WTC11 (cell line): ENCODE measurements around the gene EEFSEC. TPM values are rescaled to one million over a fixed set of nuclear protein-coding genes. Genes with fewer than 3 reads are reported as not detected.

Experiments used
- ATAC-seq: fragments of 200-7000 bp; cut with Tn5 transposase; 2 replicates; pipeline ENCODE4 v1.10.0; 2021; ENCODE audit warnings: mild to moderate bottlenecking, moderate library complexity
- Bru-seq: library from RNA; stranded (reverse); fragments of 400-500 nt; gene quantifications from one replicate; lab custom pipeline; 2021; lab: Mats Ljungman, UMichigan
- CTCF ChIA-PET: fragments of 300-600 bp; sonication (Branson Sonifier 250); formaldehyde crosslinking; loops from one replicate; lab custom pipeline; 2021; ENCODE audit warnings: antibody characterized with exemption; lab: Charles Lee
- POLR2A ChIA-PET: fragments of 350-600 bp; sonication (Branson Sonifier 250); formaldehyde crosslinking; loops from one replicate; lab custom pipeline; 2021; ENCODE audit warnings: antibody characterized with exemption; lab: Charles Lee
- DNase-seq: peaks from one replicate; pipeline ENCODE4 v3.0.0; 2021; ENCODE audit warnings: low spot score
- H3K27ac Mint-ChIP-seq: 2 replicates; pipeline ENCODE4 v1.8.0; 2021; ENCODE audit warnings: mixed read lengths
- H3K27me3 Mint-ChIP-seq: 2 replicates; pipeline ENCODE4 v1.8.0; 2021; ENCODE audit warnings: low read depth, mild to moderate bottlenecking, moderate library complexity, mixed read lengths
- H3K36me3 Mint-ChIP-seq: 2 replicates; pipeline ENCODE4 v1.8.0; 2021; ENCODE audit warnings: mixed read lengths
- H3K4me1 Mint-ChIP-seq: 2 replicates; pipeline ENCODE4 v1.8.0; 2022; ENCODE audit warnings: mixed read lengths
- H3K4me3 Mint-ChIP-seq: 2 replicates; pipeline ENCODE4 v1.8.0; 2021; ENCODE audit warnings: mild to moderate bottlenecking, moderate library complexity, mixed read lengths
- H3K9me3 Mint-ChIP-seq: 2 replicates; pipeline ENCODE4 v1.8.0; 2021; ENCODE audit warnings: mixed read lengths
- CREM ChIP-seq: sonication (generic); formaldehyde crosslinking; IDR thresholded peaks from 2 replicates; pipeline ENCODE4 v1.8.1; 2022; ENCODE audit warnings: mild to moderate bottlenecking, missing genetic modification reagents, moderate library complexity
- ESRRA ChIP-seq: sonication (generic); formaldehyde crosslinking; IDR thresholded peaks from 2 replicates; pipeline ENCODE4 v1.8.1; 2022; ENCODE audit warnings: mild to moderate bottlenecking, missing genetic modification reagents, borderline replicate concordance
- FOXP1 ChIP-seq: sonication (generic); formaldehyde crosslinking; IDR thresholded peaks from 2 replicates; pipeline ENCODE4 v1.8.0; 2022; ENCODE audit warnings: missing genetic modification reagents, mild to moderate bottlenecking, moderate library complexity, borderline replicate concordance
- GRHL2 ChIP-seq: fragments of 250-450 bp; sonication (Bioruptor Pico); IDR thresholded peaks from 2 replicates; pipeline ENCODE4 v1.8.0; 2022; ENCODE audit warnings: mild to moderate bottlenecking, moderate library complexity; ENCODE audit not compliant: insufficient replicate concordance, severe bottlenecking
- MXD4 ChIP-seq: fragments of 250-450 bp; sonication (Bioruptor Pico); IDR thresholded peaks from 2 replicates; pipeline ENCODE4 v1.8.0; 2021; ENCODE audit warnings: mild to moderate bottlenecking, moderate library complexity, borderline replicate concordance
- NR3C1 ChIP-seq: sonication (generic); formaldehyde crosslinking; conservative IDR thresholded peaks from 2 replicates; pipeline ENCODE4 v1.8.1; 2023; ENCODE audit warnings: low read depth, mild to moderate bottlenecking, missing genetic modification reagents
- PRRX2 ChIP-seq: fragments of 250-450 bp; sonication (Bioruptor Pico); IDR thresholded peaks from 2 replicates; pipeline ENCODE4 v1.8.0; 2021; ENCODE audit warnings: mild to moderate bottlenecking
- TEAD1 ChIP-seq: sonication (generic); formaldehyde crosslinking; IDR thresholded peaks from 2 replicates; pipeline ENCODE4 v1.8.0; 2022; ENCODE audit warnings: mild to moderate bottlenecking, missing genetic modification reagents
- ZBTB21 ChIP-seq: sonication (generic); formaldehyde crosslinking; IDR thresholded peaks from 2 replicates; pipeline ENCODE4 v1.8.1; 2023; ENCODE audit warnings: mild to moderate bottlenecking, missing genetic modification reagents, borderline replicate concordance
- ZNF219 ChIP-seq: sonication (generic); formaldehyde crosslinking; IDR thresholded peaks from 2 replicates; pipeline ENCODE4 v1.8.0; 2023; ENCODE audit warnings: missing genetic modification reagents, mild to moderate bottlenecking, borderline replicate concordance
- ZNF263 ChIP-seq: sonication (generic); formaldehyde crosslinking; IDR thresholded peaks from 2 replicates; pipeline ENCODE4 v1.8.1; 2022; ENCODE audit warnings: low read depth, mild to moderate bottlenecking, moderate library complexity, missing genetic modification reagents
- ZNF671 ChIP-seq: fragments of 250-450 bp; sonication (Bioruptor Pico); IDR thresholded peaks from 2 replicates; pipeline ENCODE4 v1.8.0; 2021; ENCODE audit warnings: mild to moderate bottlenecking
- long read RNA-seq, 3 experiments: library from RNA in 1 of 3; library from capped mRNA in 1 of 3; library from polyadenylated mRNA in 1 of 3; unstranded in 2 of 3; stranded (forward) in 1 of 3; transcript quantifications; one replicate each; pipeline ENCODE4 v2.0.0, GENCODE V29; 2021
- total RNA-seq: library from RNA; stranded (reverse); gene quantifications from 3 replicates; pipeline ENCODE4 v1.2.3, GENCODE V29; 2021
- TF ChIP-seq, protein P1 (sequence below): fragments of 250-450 bp; sonication (Bioruptor Pico); IDR thresholded peaks from 2 replicates; pipeline ENCODE4 v1.9.0; 2021; ENCODE audit warnings: mild to moderate bottlenecking
- TF ChIP-seq, protein P2 (sequence below): sonication (generic); formaldehyde crosslinking; IDR thresholded peaks from 2 replicates; pipeline ENCODE4 v1.8.0; 2022; ENCODE audit warnings: mild to moderate bottlenecking, missing genetic modification reagents
- TF ChIP-seq, protein P3 (sequence below): fragments of 250-450 bp; sonication (Bioruptor Pico); IDR thresholded peaks from 2 replicates; pipeline ENCODE4 v1.8.0; 2021; ENCODE audit warnings: mild to moderate bottlenecking
- TF ChIP-seq, protein P4 (sequence below): sonication (generic); formaldehyde crosslinking; IDR thresholded peaks from 2 replicates; pipeline ENCODE4 v1.8.1; 2022; ENCODE audit warnings: low read depth, mild to moderate bottlenecking, moderate library complexity, missing genetic modification reagents, borderline replicate concordance
- TF ChIP-seq, protein P5 (sequence below): fragments of 250-450 bp; sonication (Bioruptor Pico); IDR thresholded peaks from 2 replicates; pipeline ENCODE4 v1.9.0; 2021; ENCODE audit warnings: moderate library complexity, mild to moderate bottlenecking, inconsistent platforms, borderline replicate concordance
- TF ChIP-seq, protein P6 (sequence below): sonication (generic); formaldehyde crosslinking; IDR thresholded peaks from 2 replicates; pipeline ENCODE4 v1.8.1; 2023; ENCODE audit warnings: mild to moderate bottlenecking, missing genetic modification reagents
- TF ChIP-seq, protein P7 (sequence below): sonication (generic); formaldehyde crosslinking; IDR thresholded peaks from 2 replicates; pipeline ENCODE4 v1.8.1; 2022; ENCODE audit warnings: low read depth, missing genetic modification reagents, borderline replicate concordance

Gene EEFSEC, protein sequence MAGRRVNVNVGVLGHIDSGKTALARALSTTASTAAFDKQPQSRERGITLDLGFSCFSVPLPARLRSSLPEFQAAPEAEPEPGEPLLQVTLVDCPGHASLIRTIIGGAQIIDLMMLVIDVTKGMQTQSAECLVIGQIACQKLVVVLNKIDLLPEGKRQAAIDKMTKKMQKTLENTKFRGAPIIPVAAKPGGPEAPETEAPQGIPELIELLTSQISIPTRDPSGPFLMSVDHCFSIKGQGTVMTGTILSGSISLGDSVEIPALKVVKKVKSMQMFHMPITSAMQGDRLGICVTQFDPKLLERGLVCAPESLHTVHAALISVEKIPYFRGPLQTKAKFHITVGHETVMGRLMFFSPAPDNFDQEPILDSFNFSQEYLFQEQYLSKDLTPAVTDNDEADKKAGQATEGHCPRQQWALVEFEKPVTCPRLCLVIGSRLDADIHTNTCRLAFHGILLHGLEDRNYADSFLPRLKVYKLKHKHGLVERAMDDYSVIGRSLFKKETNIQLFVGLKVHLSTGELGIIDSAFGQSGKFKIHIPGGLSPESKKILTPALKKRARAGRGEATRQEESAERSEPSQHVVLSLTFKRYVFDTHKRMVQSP
- total RNA-seq (13.7 to 16.9 TPM (median 16.1 TPM) in 3 replicates), Bru-seq, nascent RNA (percentile 66 among the genes with signal in this experiment)
- long read RNA-seq, experiment 1, transcript EEFSEC-201 (7 exons, 2,232 nt): major isoform, 86 of 129 reads
- long read RNA-seq, experiment 1, partial matches to known transcripts: 3 of 129 reads
- long read RNA-seq, experiment 1, other reads (novel, unspliced or antisense): 38 of 129 reads
- long read RNA-seq, experiment 2, transcript EEFSEC-201 (7 exons, 2,232 nt): major isoform, 11 of 34 reads
- long read RNA-seq, experiment 2, partial matches to known transcripts: 11 of 34 reads
- long read RNA-seq, experiment 2, other reads (novel, unspliced or antisense): 12 of 34 reads
- long read RNA-seq, experiment 3, transcript EEFSEC-201 (7 exons, 2,232 nt): major isoform, 5 of 7 reads
- long read RNA-seq, experiment 3, partial matches to known transcripts: 0 of 7 reads
- long read RNA-seq, experiment 3, other reads (novel, unspliced or antisense): 2 of 7 reads

DNA sequence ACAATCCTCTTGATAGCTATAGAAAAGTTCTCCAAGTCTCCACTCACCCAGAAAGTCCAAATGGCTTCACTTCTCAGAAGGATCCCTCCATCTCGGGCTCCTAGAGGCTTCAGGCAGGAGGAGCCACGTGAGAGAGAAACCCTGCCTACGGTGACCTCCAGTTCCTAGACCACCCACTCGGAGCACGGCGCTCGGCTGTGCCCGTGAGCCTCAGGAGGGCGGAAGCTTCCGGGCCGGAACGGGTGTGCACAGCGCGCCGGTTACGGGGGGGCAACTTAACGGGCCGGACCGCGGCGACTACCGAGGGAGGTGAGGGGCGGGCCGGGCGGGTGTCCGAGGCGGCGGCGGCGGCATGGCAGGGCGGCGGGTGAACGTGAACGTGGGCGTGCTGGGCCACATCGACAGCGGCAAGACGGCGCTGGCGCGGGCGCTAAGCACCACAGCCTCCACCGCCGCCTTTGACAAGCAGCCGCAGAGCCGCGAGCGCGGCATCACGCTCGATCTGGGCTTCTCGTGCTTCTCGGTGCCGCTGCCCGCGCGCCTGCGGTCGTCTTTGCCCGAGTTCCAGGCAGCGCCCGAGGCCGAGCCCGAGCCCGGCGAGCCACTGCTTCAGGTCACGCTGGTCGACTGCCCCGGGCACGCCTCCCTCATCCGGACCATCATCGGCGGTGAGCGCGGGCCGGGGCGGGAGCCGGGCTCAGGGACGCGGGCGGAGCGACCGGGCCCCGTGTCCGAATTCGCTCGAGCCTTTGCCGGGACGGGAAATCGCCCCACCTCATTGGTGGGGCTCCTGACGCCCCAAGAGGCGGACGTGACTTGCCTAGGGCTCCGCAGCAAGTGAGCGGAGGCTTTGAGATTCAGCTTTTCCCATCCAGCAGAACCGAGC is at the start of gene EEFSEC:
TSS of gene EEFSEC (plus strand) at position 326 of the 886 bp plus-strand sequence. CDS start at position 353, 27 bp downstream.
- ChIA-PET CTCF (interaction anchor here (1.0 to 1.7 kb wide), 7 partner anchors 17 to 169 kb away, joined by 3 to 5 read pairs (median 4); partner anchors contain the start of gene RUVBL1), POLR2A (interaction anchor here (0.6 to 1.1 kb wide), 5 partner anchors 30 to 495 kb away, joined by 3 to 5 read pairs (median 4); partner anchors contain the start of gene RUVBL1)
- Mint-ChIP-seq H3K27me3 (peaks cover 10% of the 10 kb centered on the region), H3K36me3 (peaks cover 28% of the 10 kb centered on the region), H3K27ac (peak within 1 kb of the TSS; percentile 94), H3K9me3 (peaks cover 21% of the 10 kb centered on the region), H3K4me1 (0 out of 2 replicates have a peak, but pooled peaks cover 3% of the 10 kb centered on the region), H3K4me3 (peak within 1 kb of the TSS; percentile 81)
- peak; percentile 92 for ATAC-seq
- peak; percentile 83 for DNase-seq
- TF ChIP-seq ZBTB21 (0 out of 2 replicates have a peak, but pooled peaks have one; percentile 54), FOXP1 (peak; percentile 97), PRRX2 (CRISPR knock-in tag) (no peak), MXD4 (CRISPR knock-in tag) (no peak), TEAD1 (peak; percentile 91; the same call in 1 of the 2 replicates), ZNF671 (CRISPR knock-in tag) (no peak), ZNF263 (CRISPR knock-in tag) (0 out of 2 replicates have a peak, but pooled peaks have one; percentile 37), ZNF219 (CRISPR knock-in tag) (0 out of 2 replicates have a peak, but pooled peaks have one; percentile 77), ESRRA (peak; percentile 81), CREM (CRISPR knock-in tag) (no peak), NR3C1 (CRISPR knock-in tag) (0 out of 2 replicates have a peak, but pooled peaks have one; percentile 22), GRHL2 (no peak)
- TF ChIP-seq, protein P1, sequence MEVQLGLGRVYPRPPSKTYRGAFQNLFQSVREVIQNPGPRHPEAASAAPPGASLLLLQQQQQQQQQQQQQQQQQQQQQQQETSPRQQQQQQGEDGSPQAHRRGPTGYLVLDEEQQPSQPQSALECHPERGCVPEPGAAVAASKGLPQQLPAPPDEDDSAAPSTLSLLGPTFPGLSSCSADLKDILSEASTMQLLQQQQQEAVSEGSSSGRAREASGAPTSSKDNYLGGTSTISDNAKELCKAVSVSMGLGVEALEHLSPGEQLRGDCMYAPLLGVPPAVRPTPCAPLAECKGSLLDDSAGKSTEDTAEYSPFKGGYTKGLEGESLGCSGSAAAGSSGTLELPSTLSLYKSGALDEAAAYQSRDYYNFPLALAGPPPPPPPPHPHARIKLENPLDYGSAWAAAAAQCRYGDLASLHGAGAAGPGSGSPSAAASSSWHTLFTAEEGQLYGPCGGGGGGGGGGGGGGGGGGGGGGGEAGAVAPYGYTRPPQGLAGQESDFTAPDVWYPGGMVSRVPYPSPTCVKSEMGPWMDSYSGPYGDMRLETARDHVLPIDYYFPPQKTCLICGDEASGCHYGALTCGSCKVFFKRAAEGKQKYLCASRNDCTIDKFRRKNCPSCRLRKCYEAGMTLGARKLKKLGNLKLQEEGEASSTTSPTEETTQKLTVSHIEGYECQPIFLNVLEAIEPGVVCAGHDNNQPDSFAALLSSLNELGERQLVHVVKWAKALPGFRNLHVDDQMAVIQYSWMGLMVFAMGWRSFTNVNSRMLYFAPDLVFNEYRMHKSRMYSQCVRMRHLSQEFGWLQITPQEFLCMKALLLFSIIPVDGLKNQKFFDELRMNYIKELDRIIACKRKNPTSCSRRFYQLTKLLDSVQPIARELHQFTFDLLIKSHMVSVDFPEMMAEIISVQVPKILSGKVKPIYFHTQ: no peak
- TF ChIP-seq, protein P2, sequence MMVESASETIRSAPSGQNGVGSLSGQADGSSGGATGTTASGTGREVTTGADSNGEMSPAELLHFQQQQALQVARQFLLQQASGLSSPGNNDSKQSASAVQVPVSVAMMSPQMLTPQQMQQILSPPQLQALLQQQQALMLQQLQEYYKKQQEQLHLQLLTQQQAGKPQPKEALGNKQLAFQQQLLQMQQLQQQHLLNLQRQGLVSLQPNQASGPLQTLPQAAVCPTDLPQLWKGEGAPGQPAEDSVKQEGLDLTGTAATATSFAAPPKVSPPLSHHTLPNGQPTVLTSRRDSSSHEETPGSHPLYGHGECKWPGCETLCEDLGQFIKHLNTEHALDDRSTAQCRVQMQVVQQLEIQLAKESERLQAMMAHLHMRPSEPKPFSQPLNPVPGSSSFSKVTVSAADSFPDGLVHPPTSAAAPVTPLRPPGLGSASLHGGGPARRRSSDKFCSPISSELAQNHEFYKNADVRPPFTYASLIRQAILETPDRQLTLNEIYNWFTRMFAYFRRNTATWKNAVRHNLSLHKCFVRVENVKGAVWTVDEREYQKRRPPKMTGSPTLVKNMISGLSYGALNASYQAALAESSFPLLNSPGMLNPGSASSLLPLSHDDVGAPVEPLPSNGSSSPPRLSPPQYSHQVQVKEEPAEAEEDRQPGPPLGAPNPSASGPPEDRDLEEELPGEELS (CRISPR knock-in tag): peak; percentile 68; the same call in 1 of the 2 replicates
- TF ChIP-seq, protein P3, sequence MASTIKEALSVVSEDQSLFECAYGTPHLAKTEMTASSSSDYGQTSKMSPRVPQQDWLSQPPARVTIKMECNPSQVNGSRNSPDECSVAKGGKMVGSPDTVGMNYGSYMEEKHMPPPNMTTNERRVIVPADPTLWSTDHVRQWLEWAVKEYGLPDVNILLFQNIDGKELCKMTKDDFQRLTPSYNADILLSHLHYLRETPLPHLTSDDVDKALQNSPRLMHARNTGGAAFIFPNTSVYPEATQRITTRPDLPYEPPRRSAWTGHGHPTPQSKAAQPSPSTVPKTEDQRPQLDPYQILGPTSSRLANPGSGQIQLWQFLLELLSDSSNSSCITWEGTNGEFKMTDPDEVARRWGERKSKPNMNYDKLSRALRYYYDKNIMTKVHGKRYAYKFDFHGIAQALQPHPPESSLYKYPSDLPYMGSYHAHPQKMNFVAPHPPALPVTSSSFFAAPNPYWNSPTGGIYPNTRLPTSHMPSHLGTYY: 0 out of 2 replicates have a peak, but pooled peaks have one; percentile 44
- TF ChIP-seq, protein P4, sequence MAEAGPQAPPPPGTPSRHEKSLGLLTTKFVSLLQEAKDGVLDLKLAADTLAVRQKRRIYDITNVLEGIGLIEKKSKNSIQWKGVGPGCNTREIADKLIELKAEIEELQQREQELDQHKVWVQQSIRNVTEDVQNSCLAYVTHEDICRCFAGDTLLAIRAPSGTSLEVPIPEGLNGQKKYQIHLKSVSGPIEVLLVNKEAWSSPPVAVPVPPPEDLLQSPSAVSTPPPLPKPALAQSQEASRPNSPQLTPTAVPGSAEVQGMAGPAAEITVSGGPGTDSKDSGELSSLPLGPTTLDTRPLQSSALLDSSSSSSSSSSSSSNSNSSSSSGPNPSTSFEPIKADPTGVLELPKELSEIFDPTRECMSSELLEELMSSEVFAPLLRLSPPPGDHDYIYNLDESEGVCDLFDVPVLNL (CRISPR knock-in tag): peak; percentile 60; the same call in 1 of the 2 replicates
- TF ChIP-seq, protein P5, sequence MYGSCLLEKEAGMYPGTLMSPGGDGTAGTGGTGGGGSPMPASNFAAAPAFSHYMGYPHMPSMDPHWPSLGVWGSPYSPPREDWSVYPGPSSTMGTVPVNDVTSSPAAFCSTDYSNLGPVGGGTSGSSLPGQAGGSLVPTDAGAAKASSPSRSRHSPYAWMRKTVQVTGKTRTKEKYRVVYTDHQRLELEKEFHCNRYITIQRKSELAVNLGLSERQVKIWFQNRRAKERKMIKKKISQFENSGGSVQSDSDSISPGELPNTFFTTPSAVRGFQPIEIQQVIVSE (CRISPR knock-in tag): no peak
- TF ChIP-seq, protein P6, sequence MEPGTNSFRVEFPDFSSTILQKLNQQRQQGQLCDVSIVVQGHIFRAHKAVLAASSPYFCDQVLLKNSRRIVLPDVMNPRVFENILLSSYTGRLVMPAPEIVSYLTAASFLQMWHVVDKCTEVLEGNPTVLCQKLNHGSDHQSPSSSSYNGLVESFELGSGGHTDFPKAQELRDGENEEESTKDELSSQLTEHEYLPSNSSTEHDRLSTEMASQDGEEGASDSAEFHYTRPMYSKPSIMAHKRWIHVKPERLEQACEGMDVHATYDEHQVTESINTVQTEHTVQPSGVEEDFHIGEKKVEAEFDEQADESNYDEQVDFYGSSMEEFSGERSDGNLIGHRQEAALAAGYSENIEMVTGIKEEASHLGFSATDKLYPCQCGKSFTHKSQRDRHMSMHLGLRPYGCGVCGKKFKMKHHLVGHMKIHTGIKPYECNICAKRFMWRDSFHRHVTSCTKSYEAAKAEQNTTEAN (CRISPR knock-in tag): peak; percentile 38; the same call in 1 of the 2 replicates
- TF ChIP-seq, protein P7, sequence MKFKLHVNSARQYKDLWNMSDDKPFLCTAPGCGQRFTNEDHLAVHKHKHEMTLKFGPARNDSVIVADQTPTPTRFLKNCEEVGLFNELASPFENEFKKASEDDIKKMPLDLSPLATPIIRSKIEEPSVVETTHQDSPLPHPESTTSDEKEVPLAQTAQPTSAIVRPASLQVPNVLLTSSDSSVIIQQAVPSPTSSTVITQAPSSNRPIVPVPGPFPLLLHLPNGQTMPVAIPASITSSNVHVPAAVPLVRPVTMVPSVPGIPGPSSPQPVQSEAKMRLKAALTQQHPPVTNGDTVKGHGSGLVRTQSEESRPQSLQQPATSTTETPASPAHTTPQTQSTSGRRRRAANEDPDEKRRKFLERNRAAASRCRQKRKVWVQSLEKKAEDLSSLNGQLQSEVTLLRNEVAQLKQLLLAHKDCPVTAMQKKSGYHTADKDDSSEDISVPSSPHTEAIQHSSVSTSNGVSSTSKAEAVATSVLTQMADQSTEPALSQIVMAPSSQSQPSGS: no peak
